Activated T-cell treated with anti-CD3 and anti-CD28 coated beads, Interleukin-2, amount 50 U/mL, for 1 hour (primary cell): ENCODE measurements around the gene BAD.

ENCODE experiments used
- DNase-seq: peaks from one replicate; pipeline ENCODE4 v3.0.0-alpha.2; 2020

Gene BAD

GRCh38 chr11:64243236-64243854, 41.1 kb downstream of the BAD start:
- DNase-seq = no peak

- peak; percentile 100 for DNase-seq
Observed at GRCh38 chr11:64241491-64242374, 42.7 kb downstream of the BAD start.

- no peak for DNase-seq
Observed at GRCh38 chr11:64241241-64241490, 43.3 kb downstream of the BAD start.

- peak; percentile 97 for DNase-seq
Observed at GRCh38 chr11:64240435-64241240, 43.8 kb downstream of the BAD start, which contains the start of gene FKBP2. TSS of gene FKBP2 (plus strand) at chr11:64241095. CDS start at chr11:64242388, 1,293 bp downstream.

GRCh38 chr11:64239662-64240434, 44.6 kb downstream of the BAD start:
- DNase-seq = no peak

- DNase-seq = no peak
Observed at GRCh38 chr11:64238999-64239398, 45.5 kb downstream of the BAD start.

- DNase-seq = no peak
Observed at GRCh38 chr11:64238076-64238475, 46.4 kb downstream of the BAD start.

GRCh38 chr11:64237484-64237951, 46.9 kb downstream of the BAD start:
- DNase-seq = no peak

GRCh38 chr11:64235437-64236161, 48.9 kb downstream of the BAD start:
- no peak for DNase-seq

GRCh38 chr11:64234647-64235379, 49.7 kb downstream of the BAD start:
- peak; percentile 68 for DNase-seq

- peak; percentile 80 for DNase-seq
Observed at GRCh38 chr11:64233913-64234586, 50.4 kb downstream of the BAD start, which contains the start of gene VEGFB. TSS of gene VEGFB (plus strand) at chr11:64234584. CDS start at chr11:64234834, 250 bp downstream.

- no peak for DNase-seq
Observed at GRCh38 chr11:64232967-64233315, 51.5 kb downstream of the BAD start.

- DNase-seq = no peak
Observed at GRCh38 chr11:64232182-64232966, 52.1 kb downstream of the BAD start.

- DNase-seq = no peak
Observed at GRCh38 chr11:64231546-64231945, 52.9 kb downstream of the BAD start.

- no peak for DNase-seq
Observed at GRCh38 chr11:64230985-64231365, 53.5 kb downstream of the BAD start.

GRCh38 chr11:64230171-64230984, 54.1 kb downstream of the BAD start, which contains the start of gene DNAJC4:
TSS of gene DNAJC4 (plus strand) at chr11:64230548. CDS start at chr11:64230855, 307 bp downstream.
- peak; percentile 86 for DNase-seq

- DNase-seq = no peak
Observed at GRCh38 chr11:64229744-64230170, 54.7 kb downstream of the BAD start.

GRCh38 chr11:64229090-64229743, 55.2 kb downstream of the BAD start:
- no peak for DNase-seq
